HepG2 (cell line): ENCODE measurements around the gene TMF1. TPM values are rescaled to one million over a fixed set of nuclear protein-coding genes. Genes with fewer than 3 reads are reported as not detected.

Experiments
- ARNT2 ChIP-seq: sonication (generic); formaldehyde crosslinking; IDR thresholded peaks from 2 replicates; pipeline ENCODE4 v1.8.0; 2022; ENCODE audit warnings: mild to moderate bottlenecking, low read depth, missing genetic modification reagents, moderate library complexity
- BATF2 ChIP-seq: sonication (generic); formaldehyde crosslinking; IDR thresholded peaks from 2 replicates; pipeline ENCODE4 v1.8.0; 2022; ENCODE audit warnings: mild to moderate bottlenecking, missing genetic modification reagents, moderate library complexity
- HMGXB4 ChIP-seq, 2 experiments: sonication (generic) in 1 of 2; formaldehyde crosslinking in 1 of 2; IDR thresholded peaks; 2 replicates each; pipeline versions ENCODE4 v1.4.0 to v1.6.1; 2018 to 2020; ENCODE audit warnings: missing genetic modification reagents in 2 of 2, borderline replicate concordance in 1 of 2, low read depth in 1 of 2, mild to moderate bottlenecking in 1 of 2, missing biosample characterization in 1 of 2
- HNRNPL ChIP-seq: fragments of 200-400 bp; formaldehyde crosslinking; IDR thresholded peaks from 2 replicates; pipeline ENCODE4 v1.6.1; 2017; ENCODE audit warnings: mild to moderate bottlenecking, low read depth, low read length
- IRX3 ChIP-seq: sonication (generic); formaldehyde crosslinking; IDR thresholded peaks from 2 replicates; pipeline ENCODE4 v1.8.1; 2023; ENCODE audit warnings: mild to moderate bottlenecking, low read depth, missing genetic modification reagents, borderline replicate concordance
- KDM5B ChIP-seq: sonication (generic); formaldehyde crosslinking; IDR thresholded peaks from 2 replicates; pipeline ENCODE4 v1.4.0; 2020; ENCODE audit warnings: missing genetic modification reagents, mild to moderate bottlenecking, borderline replicate concordance
- KLF9 ChIP-seq: IDR thresholded peaks from 2 replicates; pipeline ENCODE4 v1.6.1; 2016; ENCODE audit warnings: low read depth
- MAX ChIP-seq: IDR thresholded peaks from 2 replicates; pipeline ENCODE4 v1.6.1; 2012; ENCODE audit warnings: inconsistent platforms
- PTBP1 ChIP-seq: fragments of 200-400 bp; formaldehyde crosslinking; IDR thresholded peaks from 2 replicates; pipeline ENCODE4 v1.6.1; 2018; ENCODE audit warnings: low read length, low read depth; ENCODE audit not compliant: poor library complexity, severe bottlenecking
- ZBTB26 ChIP-seq: IDR thresholded peaks from 2 replicates; pipeline ENCODE4 v1.6.1; 2016; ENCODE audit warnings: missing compliant biosample characterization, missing genetic modification reagents, borderline replicate concordance
- ZBTB42 ChIP-seq: sonication (generic); formaldehyde crosslinking; IDR thresholded peaks from 2 replicates; pipeline ENCODE4 v1.5.0; 2020; ENCODE audit warnings: mild to moderate bottlenecking, missing genetic modification reagents
- ZFP90 ChIP-seq: sonication (generic); formaldehyde crosslinking; IDR thresholded peaks from 2 replicates; pipeline ENCODE4 v1.8.0; 2022; ENCODE audit warnings: missing genetic modification reagents, mild to moderate bottlenecking, inconsistent platforms, borderline replicate concordance
- ZKSCAN8 ChIP-seq: IDR thresholded peaks from 2 replicates; pipeline ENCODE4 v1.6.1; 2016; ENCODE audit warnings: borderline replicate concordance, missing genetic modification reagents, missing compliant biosample characterization
- ZNF180 ChIP-seq: sonication (generic); formaldehyde crosslinking; IDR thresholded peaks from 2 replicates; pipeline ENCODE4 v1.4.0; 2020; ENCODE audit warnings: low read depth, missing genetic modification reagents, borderline replicate concordance
- ZNF274 ChIP-seq: sonication (generic); formaldehyde crosslinking; IDR thresholded peaks from 2 replicates; pipeline ENCODE4 v1.5.1; 2020; ENCODE audit warnings: mild to moderate bottlenecking, missing genetic modification reagents
- ZNF280D ChIP-seq: sonication (generic); formaldehyde crosslinking; IDR thresholded peaks from 2 replicates; pipeline ENCODE4 v1.5.1; 2020; ENCODE audit warnings: mild to moderate bottlenecking, missing genetic modification reagents
- ZNF709 ChIP-seq: sonication (generic); formaldehyde crosslinking; IDR thresholded peaks from 2 replicates; pipeline ENCODE4 v1.5.0; 2020; ENCODE audit warnings: mild to moderate bottlenecking, missing genetic modification reagents
- ZNF776 ChIP-seq: sonication (generic); formaldehyde crosslinking; IDR thresholded peaks from 2 replicates; pipeline ENCODE4 v1.4.0; 2020; ENCODE audit warnings: mild to moderate bottlenecking, missing genetic modification reagents
- ZNF784 ChIP-seq: sonication (generic); formaldehyde crosslinking; IDR thresholded peaks from 2 replicates; pipeline ENCODE4 v1.5.1; 2020; ENCODE audit warnings: missing genetic modification reagents, mild to moderate bottlenecking, borderline replicate concordance
- ZNF850 ChIP-seq: sonication (generic); formaldehyde crosslinking; conservative IDR thresholded peaks from 2 replicates; pipeline ENCODE4 v1.9.0; 2021; ENCODE audit warnings: mild to moderate bottlenecking, missing genetic modification reagents
- ZNF891 ChIP-seq: sonication (generic); formaldehyde crosslinking; IDR thresholded peaks from 2 replicates; pipeline ENCODE4 v1.5.0; 2020; ENCODE audit warnings: mild to moderate bottlenecking, missing genetic modification reagents
- polyA plus RNA-seq, 8 experiments: library from polyadenylated mRNA; depleted of rRNA in 3 of 8; stranded (reverse) in 7 of 8; unstranded in 1 of 8; fragments of >200 nt; fragmentation: Illumina TruSeq in 4 of 8; extraction: Trizol in 4 of 8; gene quantifications; 2 replicates each; pipeline versions ENCODE4 v1.2.1 to v1.2.3, GENCODE V29; 2011 to 2016; ENCODE audit warnings: low read depth in 4 of 8, missing spikeins in 1 of 8, mixed read lengths in 1 of 8; ENCODE audit not compliant: insufficient read depth in 1 of 8
- total RNA-seq, 5 experiments: library from RNA; depleted of rRNA; stranded (reverse); fragments of >200 nt; fragmentation: Illumina TruSeq; extraction: Trizol; gene quantifications; 2 replicates each; pipeline ENCODE4 v1.2.3, GENCODE V29; 2016; ENCODE audit warnings: low read depth in 1 of 5

Gene TMF1
- total and polyA plus RNA-seq, 2 of the 13 experiments (the other 11 are each of a cell fraction or from before 2014, with no cell fraction given), result 12.1 to 38.4 TPM

GRCh38 chr3:69051756-69052471 is at the start of gene TMF1 (continued):
- no peak for TF ChIP-seq IRX3
- no peak for TF ChIP-seq ZBTB42 (CRISPR knock-in tag)
- 0 out of 2 replicates have a peak, but pooled peaks have one; percentile 56 for TF ChIP-seq ZNF850 (CRISPR knock-in tag)
- no peak for TF ChIP-seq KLF9 (CRISPR knock-in tag)
- no peak for TF ChIP-seq ZNF784 (CRISPR knock-in tag)
- no peak for TF ChIP-seq ZKSCAN8 (CRISPR knock-in tag)
- TF ChIP-seq PTBP1, result no peak
- TF ChIP-seq ZFP90 (CRISPR knock-in tag), result peak; percentile 85; the same call in 1 of the 2 replicates
- TF ChIP-seq ZNF280D, result peak; percentile 18; the same call in 1 of the 2 replicates
- peak; percentile 70; the same call in 1 of the 2 replicates for TF ChIP-seq KDM5B (CRISPR knock-in tag)
- peak in 1 of 2 experiments; percentile 19; a peak in 1 of 4 replicates for TF ChIP-seq HMGXB4 (CRISPR knock-in tag; IDR thresholded peaks at IDR 0.05; ENCODE audit: borderline replicate concordance in 1 of 2, low read depth in 1 of 2)
- TF ChIP-seq MAX, result peak; percentile 71
- peak; percentile 46 for TF ChIP-seq ARNT2 (CRISPR knock-in tag)
- peak; percentile 44; the same call in 1 of the 2 replicates for TF ChIP-seq ZNF709 (CRISPR knock-in tag)
- no peak for TF ChIP-seq ZNF274 (CRISPR knock-in tag)
- TF ChIP-seq HNRNPL, result no peak
- peak; percentile 62 for TF ChIP-seq ZBTB26 (CRISPR knock-in tag)
- peak; percentile 28; the same call in 1 of the 2 replicates for TF ChIP-seq ZNF776
- no peak for TF ChIP-seq BATF2 (CRISPR knock-in tag)
- no peak for TF ChIP-seq ZNF180 (CRISPR knock-in tag)
- TF ChIP-seq ZNF891 (CRISPR knock-in tag), result peak; percentile 99
